HepG2 (cell line): ENCODE measurements around the gene PGP. TPM values are rescaled to one million over a fixed set of nuclear protein-coding genes. Genes with fewer than 3 reads are reported as not detected.

ENCODE experiments used
- ATAC-seq: fragments of 200-7000 bp; cut with Tn5 transposase; 3 replicates; pipeline ENCODE4 v1.9.1; 2020; ENCODE audit warnings: mild to moderate bottlenecking, moderate library complexity
- BruUV-seq: library from RNA; stranded (reverse); fragments of 400-500 nt; replicated peaks from 2 replicates; lab custom pipeline; 2021; lab: Mats Ljungman, UMichigan
- CTCF ChIA-PET: fragments of 300-600 bp; formaldehyde crosslinking; extraction: SDS; loops from one replicate; lab custom pipeline; 2021; ENCODE audit warnings: low total read pairs, inconsistent platforms, low intra/inter-chr PET ratio; lab: Yijun Ruan, JAX
- POLR2A ChIA-PET: fragments of 350-600 bp; sonication (Branson Sonifier 250); formaldehyde crosslinking; loops from one replicate; lab custom pipeline; 2020; ENCODE audit warnings: antibody characterized with exemption, inconsistent platforms; lab: Yijun Ruan, JAX
- DNase-seq: peaks from one replicate; pipeline ENCODE4 v3.0.0-alpha.2; 2015; ENCODE audit warnings: low spot score
- FAIRE-seq: peaks from 3 replicates; lab custom pipeline; 2011; peaks lifted over from hg19 to GRCh38; lab: Jason Lieb, UNC
- H2AFZ ChIP-seq: one replicate; pipeline ENCODE4 v1.6.1; 2011; ENCODE audit warnings: low read length, inconsistent platforms
- H3K27ac ChIP-seq: fragments of 300-600 bp; 3 replicates; pipeline ENCODE4 v1.8.0; 2011; ENCODE audit warnings: mixed run types, mild to moderate bottlenecking, mixed read lengths, low read length, inconsistent platforms; ENCODE audit not compliant: insufficient read depth; ENCODE audit errors: extremely low read length
- H3K27me3 ChIP-seq, 2 experiments: fragments of 200-600 bp in 1 of 2; 2 replicates in 1 of 2; 3 replicates in 1 of 2; pipeline versions ENCODE4 v1.6.0 to v1.8.0; 2011; ENCODE audit warnings: low read length in 2 of 2, mild to moderate bottlenecking in 2 of 2, moderate library complexity in 2 of 2, inconsistent platforms in 1 of 2; ENCODE audit not compliant: insufficient read depth in 2 of 2, control insufficient read depth in 1 of 2
- H3K36me3 ChIP-seq, 2 experiments: fragments of 200-600 bp in 1 of 2; replicated peaks in 1 of 2; 2 replicates in 1 of 2; 3 replicates in 1 of 2; pipeline versions ENCODE4 v1.5.1 to v1.8.0; 2011; ENCODE audit warnings: low read length in 2 of 2, inconsistent platforms in 1 of 2; ENCODE audit not compliant: insufficient read depth in 2 of 2, control insufficient read depth in 1 of 2
- H3K4me1 ChIP-seq: 2 replicates; pipeline ENCODE4 v1.5.1; 2012; ENCODE audit warnings: low read length, inconsistent platforms; ENCODE audit not compliant: insufficient read depth
- H3K4me2 ChIP-seq: 2 replicates; pipeline ENCODE4 v1.6.0; 2011; ENCODE audit warnings: low read depth, low read length, inconsistent platforms
- H3K4me3 ChIP-seq, 3 experiments: fragments of 200-600 bp in 1 of 3; sonication (generic), shearing (Covaris generic) in 1 of 3; replicated peaks in 1 of 3; 2 replicates each; pipeline ENCODE4 v1.5.1; 2011 to 2016; ENCODE audit warnings: low read length in 3 of 3, inconsistent platforms in 2 of 3, low read depth in 2 of 3, mild to moderate bottlenecking in 2 of 3, control low read depth in 1 of 3, mixed read lengths in 1 of 3; ENCODE audit not compliant: insufficient read depth in 1 of 3
- H3K79me2 ChIP-seq: one replicate; pipeline ENCODE4 v1.6.1; 2011; ENCODE audit warnings: low read length, inconsistent platforms; ENCODE audit not compliant: insufficient read depth
- H3K9ac ChIP-seq: 2 replicates; pipeline ENCODE4 v1.6.0; 2011; ENCODE audit warnings: mild to moderate bottlenecking, low read depth, low read length, inconsistent platforms; ENCODE audit not compliant: insufficient read depth
- H3K9me3 ChIP-seq: 2 replicates; pipeline ENCODE4 v1.5.1; 2012; ENCODE audit warnings: mild to moderate bottlenecking, low read length
- H4K20me1 ChIP-seq: 2 replicates; pipeline ENCODE4 v1.6.0; 2011; ENCODE audit warnings: inconsistent platforms, mild to moderate bottlenecking, low read length, moderate library complexity; ENCODE audit not compliant: insufficient read depth
- FOXM1 ChIP-seq: sonication (generic); formaldehyde crosslinking; IDR thresholded peaks from 2 replicates; pipeline ENCODE4 v1.5.0; 2020; ENCODE audit warnings: missing genetic modification reagents
- HIVEP1 ChIP-seq: sonication (generic); formaldehyde crosslinking; IDR thresholded peaks from 2 replicates; pipeline ENCODE4 v1.4.0; 2020; ENCODE audit warnings: mild to moderate bottlenecking, missing genetic modification reagents
- HNRNPLL ChIP-seq: fragments of 200-400 bp; formaldehyde crosslinking; IDR thresholded peaks from 2 replicates; pipeline ENCODE4 v1.6.1; 2017; ENCODE audit warnings: mild to moderate bottlenecking, low read depth, low read length; ENCODE audit not compliant: poor library complexity, severe bottlenecking
- MAFK ChIP-seq, 2 experiments: IDR thresholded peaks in 1 of 2; conservative IDR thresholded peaks in 1 of 2; 2 replicates each; pipeline ENCODE4 v1.6.1; 2011; ENCODE audit warnings: improper control_type of control experiment in 2 of 2, low read length in 2 of 2
- POLR2A ChIP-seq, 2 experiments: IDR thresholded peaks; 2 replicates each; pipeline ENCODE4 v1.6.1; 2011; ENCODE audit warnings: low read depth in 2 of 2, low read length in 2 of 2, mild to moderate bottlenecking in 1 of 2, moderate library complexity in 1 of 2; ENCODE audit not compliant: insufficient read depth in 1 of 2
- POLR2AphosphoS5 ChIP-seq: IDR thresholded peaks from 2 replicates; pipeline ENCODE4 v1.6.1; 2012; ENCODE audit warnings: low read depth, low read length
- RBFOX2 ChIP-seq: fragments of 200-400 bp; formaldehyde crosslinking; IDR thresholded peaks from 2 replicates; pipeline ENCODE4 v1.6.1; 2017; ENCODE audit warnings: low read depth, mild to moderate bottlenecking, low read length
- RFXANK ChIP-seq: IDR thresholded peaks from 2 replicates; pipeline ENCODE4 v1.6.1; 2016
- ZNF101 ChIP-seq: sonication (generic); formaldehyde crosslinking; IDR thresholded peaks from 2 replicates; pipeline ENCODE4 v1.4.0; 2020; ENCODE audit warnings: mild to moderate bottlenecking, low read depth, missing genetic modification reagents, borderline replicate concordance
- ZNF17 ChIP-seq: sonication (generic); formaldehyde crosslinking; IDR thresholded peaks from 2 replicates; pipeline ENCODE4 v1.5.0; 2020; ENCODE audit warnings: mild to moderate bottlenecking, missing genetic modification reagents
- ZNF558 ChIP-seq: sonication (generic); formaldehyde crosslinking; IDR thresholded peaks from 2 replicates; pipeline ENCODE4 v1.9.0; 2022; ENCODE audit warnings: mild to moderate bottlenecking, missing genetic modification reagents, borderline replicate concordance
- WGBS: methylation state at CpG from one replicate; pipeline ENCODE4 v1.1.6; 2017; ENCODE audit warnings: low lambda C conversion rate; 5-methylcytosine and 5-hydroxymethylcytosine counted together
- in situ Hi-C: cut with HindIII; loops from 2 replicates; pipeline ENCODE4 v1.10.0; 2017; ENCODE audit warnings: low pct_unique_long_range_greater_than_20kb; ENCODE audit not compliant: extremely low pct_ligation_motif_present
- intact Hi-C: fragments of 100-400 bp; cut with micrococcal nuclease; formaldehyde crosslinking; loops from one replicate; pipeline ENCODE4 v1.10.0; 2022; ENCODE audit not compliant: unreplicated experiment
- polyA plus RNA-seq, 8 experiments: library from polyadenylated mRNA; depleted of rRNA in 3 of 8; stranded (reverse) in 7 of 8; unstranded in 1 of 8; fragments of >200 nt; fragmentation: Illumina TruSeq in 4 of 8; extraction: Trizol in 4 of 8; gene quantifications; 2 replicates each; pipeline versions ENCODE4 v1.2.1 to v1.2.3, GENCODE V29; 2011 to 2016; ENCODE audit warnings: low read depth in 4 of 8, missing spikeins in 1 of 8, mixed read lengths in 1 of 8; ENCODE audit not compliant: insufficient read depth in 1 of 8
- total RNA-seq, 5 experiments: library from RNA; depleted of rRNA; stranded (reverse); fragments of >200 nt; fragmentation: Illumina TruSeq; extraction: Trizol; gene quantifications; 2 replicates each; pipeline ENCODE4 v1.2.3, GENCODE V29; 2016; ENCODE audit warnings: low read depth in 1 of 5
- TF ChIP-seq, protein P1 (sequence below): IDR thresholded peaks from 2 replicates; pipeline ENCODE4 v1.6.1; 2016; ENCODE audit warnings: missing biosample characterization, missing genetic modification reagents, low read depth

PGP gene
- total and polyA plus RNA-seq, 2 of the 13 experiments (the other 11 are each of a cell fraction or from before 2014, with no cell fraction given): 7.3 to 18.3 TPM

DNA sequence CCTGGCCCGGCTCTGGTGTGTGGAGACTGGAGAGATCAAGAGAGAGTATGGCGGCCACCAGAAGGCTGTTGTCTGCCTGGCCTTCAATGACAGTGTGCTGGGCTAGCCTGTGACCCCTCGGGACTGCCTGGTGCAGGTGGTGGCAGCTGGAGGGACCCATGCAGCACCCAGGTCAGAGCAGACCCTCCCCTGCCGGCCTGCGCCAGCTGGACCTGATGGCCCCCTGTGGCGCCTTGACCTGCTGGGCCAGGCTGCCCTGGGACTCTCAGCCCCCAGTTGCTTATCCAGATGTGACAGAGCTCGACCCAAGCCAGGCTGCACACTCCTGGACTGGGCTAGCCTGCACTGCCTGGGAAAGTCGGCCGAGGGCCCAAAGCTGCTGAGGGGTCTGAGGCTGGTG, 5.9 kb downstream of the PGP start:
- 0 out of 2 replicates have a peak, but pooled peaks cover 3% of the 10 kb centered on the region for H4K20me1 ChIP-seq
- H3K4me2 ChIP-seq: no peak overlapping the region
- H3K36me3 ChIP-seq: peaks cover 4 to 20% of the 10 kb centered on the region in 2 experiments; a peak in 4 of 5 replicates
- in situ Hi-C loops (no loop called here), intact Hi-C loops (no loop called here)
- ChIA-PET CTCF (no interaction called here), POLR2A (interaction anchor here (0.7 kb wide), 1 partner anchor 14 kb away, joined by 3 read pairs; no protein-coding TSS in a partner anchor)
- no TSS peak for BruUV-seq
- H3K79me2 ChIP-seq: peaks cover 21% of the 10 kb centered on the region
- DNase-seq (no peak), FAIRE-seq (no peak), ATAC-seq (no peak)
- no peak overlapping the region for H3K9ac ChIP-seq
- no peaks in the 10 kb centered on the region for H3K9me3 ChIP-seq
- no peak overlapping the region for H2AFZ ChIP-seq
- TF ChIP-seq, protein P1, sequence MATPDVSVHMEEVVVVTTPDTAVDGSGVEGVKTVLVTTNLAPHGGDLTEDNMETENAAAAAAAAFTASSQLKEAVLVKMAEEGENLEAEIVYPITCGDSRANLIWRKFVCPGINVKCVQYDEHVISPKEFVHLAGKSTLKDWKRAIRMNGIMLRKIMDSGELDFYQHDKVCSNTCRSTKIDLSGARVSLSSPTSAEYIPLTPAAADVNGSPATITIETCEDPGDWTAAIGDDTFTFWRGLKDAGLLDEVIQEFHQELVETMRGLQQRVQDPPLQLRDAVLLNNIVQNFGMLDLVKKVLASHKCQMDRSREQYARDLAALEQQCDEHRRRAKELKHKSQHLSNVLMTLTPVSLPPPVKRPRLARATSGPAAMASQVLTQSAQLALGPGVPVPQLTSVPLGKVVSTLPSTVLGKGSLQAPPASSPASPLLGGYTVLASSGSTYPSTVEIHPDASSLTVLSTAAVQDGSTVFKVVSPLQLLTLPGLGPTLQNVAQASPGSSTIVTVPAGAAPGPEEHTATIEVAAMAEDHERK (CRISPR knock-in tag): no peak
- 0 out of 2 replicates have a peak, but pooled peaks have one; percentile 9 for TF ChIP-seq POLR2AphosphoS5
- H3K27me3 ChIP-seq: no peaks in the 10 kb centered on the region
- 100% methylated on average over 2 of the region's 9 CpGs for WGBS
- H3K4me3 ChIP-seq: no peak overlapping the region
- no peak overlapping the region for H3K27ac ChIP-seq
- H3K4me1 ChIP-seq: peaks cover 60% of the 10 kb centered on the region

DNA sequence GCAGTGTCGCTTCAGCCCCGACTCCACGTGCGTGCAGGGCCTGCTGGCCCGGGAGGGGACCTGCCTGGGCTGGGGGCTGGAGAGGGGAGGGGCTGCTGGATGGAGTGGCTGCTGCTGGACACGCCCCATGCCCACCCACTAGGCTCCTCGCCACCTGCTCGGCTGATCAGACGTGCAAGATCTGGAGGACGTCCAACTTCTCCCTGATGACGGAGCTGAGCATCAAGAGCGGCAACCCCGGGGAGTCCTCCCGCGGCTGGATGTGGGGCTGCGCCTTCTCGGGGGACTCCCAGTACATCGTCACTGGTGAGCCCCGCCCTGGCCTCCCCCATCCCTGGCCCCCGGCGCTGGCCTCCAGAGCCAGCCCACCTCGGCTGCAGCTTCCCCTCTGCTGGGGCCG, 6.3 kb downstream of the PGP start:
- DNase-seq: no peak

More for the DNA sequence above, 6.3 kb downstream of the PGP start:
- 99% methylated on average over 8 of the region's 23 CpGs for WGBS
- BruUV-seq: no TSS peak
- Histone ChIP-seq H3K4me2 (no peak overlapping the region), H4K20me1 (0 out of 2 replicates have a peak, but pooled peaks cover 3% of the 10 kb centered on the region), H3K9ac (no peak overlapping the region), H3K4me3 (no peak overlapping the region), H2AFZ (no peak overlapping the region), H3K27ac (no peak overlapping the region), H3K79me2 (peaks cover 17% of the 10 kb centered on the region), H3K36me3 (peaks cover 4 to 20% of the 10 kb centered on the region in 2 experiments; a peak in 4 of 5 replicates), H3K4me1 (peaks cover 57% of the 10 kb centered on the region), H3K9me3 (no peaks in the 10 kb centered on the region)
- FAIRE-seq (no peak), ATAC-seq (no peak)
- intact Hi-C loops: no loop called here
- ChIA-PET POLR2A (no interaction called here), CTCF (no interaction called here)
- TF ChIP-seq ZNF17 (no peak), RBFOX2 (peak; percentile 46; the same call in 1 of the 2 replicates), ZNF558 (CRISPR knock-in tag) (no peak), FOXM1 (CRISPR knock-in tag) (no peak), MAFK (conservative IDR thresholded peaks at IDR 0.05 in 1 of 2, IDR thresholded peaks at IDR 0.05 in 1 of 2; ENCODE audit: low read length in 2 of 2) (no peak), ZNF101 (CRISPR knock-in tag) (no peak), HIVEP1 (CRISPR knock-in tag) (no peak), POLR2A (IDR thresholded peaks at IDR 0.05; ENCODE audit: insufficient read depth in 1 of 2, low read depth in 2 of 2, low read length in 2 of 2) (0 out of 4 replicates have a peak, but pooled peaks of 1 of the 2 experiments have one; percentile 10), HNRNPLL (peak; percentile 6), RFXANK (CRISPR knock-in tag) (no peak)
- TF ChIP-seq, all 625 proteins: peak for 3
- in situ Hi-C loops: no loop called here
- no peaks in the 10 kb centered on the region for H3K27me3 ChIP-seq
